Neuronal stem cell (in vitro differentiated cells): Measurements from ENCODE around the gene PBXIP1.

Source experiments
- DNase-seq: peaks from one replicate; pipeline ENCODE4 v3.0.0-alpha.2; 2013; ENCODE audit warnings: low spot score
- H2AFZ ChIP-seq: one replicate; pipeline ENCODE4 v1.6.1; 2013; ENCODE audit warnings: mild to moderate bottlenecking, low read length, inconsistent platforms
- H2AK5ac ChIP-seq: 2 replicates; pipeline ENCODE4 v1.6.1; 2013; ENCODE audit warnings: low read depth, mild to moderate bottlenecking, inconsistent platforms, low read length, moderate library complexity, mixed read lengths
- H2BK120ac ChIP-seq: 2 replicates; pipeline ENCODE4 v1.6.1; 2013; ENCODE audit warnings: low read depth, mild to moderate bottlenecking, inconsistent platforms, low read length, moderate library complexity, mixed read lengths
- H2BK12ac ChIP-seq: one replicate; pipeline ENCODE4 v1.6.1; 2013; ENCODE audit warnings: low read length, inconsistent platforms
- H2BK15ac ChIP-seq: 2 replicates; pipeline ENCODE4 v1.6.1; 2013; ENCODE audit warnings: mild to moderate bottlenecking, low read length, inconsistent platforms, mixed read lengths
- H2BK5ac ChIP-seq: one replicate; pipeline ENCODE4 v1.6.1; 2013; ENCODE audit warnings: inconsistent platforms, mild to moderate bottlenecking, low read length, moderate library complexity
- H3K14ac ChIP-seq: one replicate; pipeline ENCODE4 v1.6.1; 2013; ENCODE audit warnings: low read length, inconsistent platforms
- H3K18ac ChIP-seq: 2 replicates; pipeline ENCODE4 v1.6.1; 2013; ENCODE audit warnings: low read length, inconsistent platforms
- H3K23ac ChIP-seq: 2 replicates; pipeline ENCODE4 v1.6.1; 2013; ENCODE audit warnings: low read depth, mild to moderate bottlenecking, mixed read lengths, low read length, inconsistent platforms; ENCODE audit not compliant: poor library complexity
- H3K27ac ChIP-seq: replicated peaks from 3 replicates; pipeline ENCODE4 v1.5.1; 2013; ENCODE audit warnings: low read length, inconsistent platforms
- H3K27me3 ChIP-seq, 3 experiments: 2 replicates each; pipeline ENCODE4 v1.6.1; 2013; ENCODE audit warnings: low read length in 3 of 3, mild to moderate bottlenecking in 2 of 3, inconsistent platforms in 1 of 3, low read depth in 1 of 3, mixed read lengths in 1 of 3, moderate library complexity in 1 of 3; ENCODE audit not compliant: control insufficient read depth in 3 of 3, insufficient read depth in 3 of 3
- H3K36me3 ChIP-seq, 2 donors: replicated peaks in 1 of 2; 2 replicates each; pipeline ENCODE4 v1.6.1; 2013; ENCODE audit warnings: low read length in 2 of 2; ENCODE audit not compliant: control insufficient read depth in 2 of 2, insufficient read depth in 2 of 2
- H3K4ac ChIP-seq: 2 replicates; pipeline ENCODE4 v1.6.1; 2013; ENCODE audit warnings: inconsistent platforms, mild to moderate bottlenecking, low read length, moderate library complexity
- H3K4me1 ChIP-seq, 2 donors: 1 replicate in 1 of 2; 2 replicates in 1 of 2; pipeline ENCODE4 v1.6.1; 2013; ENCODE audit warnings: low read length in 2 of 2, low read depth in 1 of 2; ENCODE audit not compliant: control insufficient read depth in 2 of 2, insufficient read depth in 1 of 2
- H3K4me2 ChIP-seq: one replicate; pipeline ENCODE4 v1.6.1; 2013; ENCODE audit warnings: mild to moderate bottlenecking, low read length, inconsistent platforms; ENCODE audit not compliant: insufficient read depth, poor library complexity, severe bottlenecking
- H3K4me3 ChIP-seq, 2 donors: 2 replicates each; pipeline ENCODE4 v1.5.1; 2013; ENCODE audit warnings: low read length in 2 of 2, mild to moderate bottlenecking in 2 of 2, inconsistent platforms in 1 of 2, moderate library complexity in 1 of 2
- H3K79me1 ChIP-seq: one replicate; pipeline ENCODE4 v1.6.1; 2013; ENCODE audit warnings: low read depth, mild to moderate bottlenecking, inconsistent platforms, low read length, moderate library complexity
- H3K9ac ChIP-seq: one replicate; pipeline ENCODE4 v1.6.1; 2013; ENCODE audit warnings: mild to moderate bottlenecking, low read depth, low read length, inconsistent platforms; ENCODE audit not compliant: poor library complexity
- H3K9me3 ChIP-seq, 2 donors: replicated peaks in 1 of 2; 2 replicates each; pipeline versions ENCODE3 to v1.6.1; 2013; ENCODE audit warnings: low read length in 2 of 2, mild to moderate bottlenecking in 2 of 2, inconsistent platforms in 1 of 2, low read depth in 1 of 2, mixed read lengths in 1 of 2, moderate library complexity in 1 of 2; ENCODE audit not compliant: control insufficient read depth in 2 of 2, insufficient read depth in 1 of 2
- H4K8ac ChIP-seq: one replicate; pipeline ENCODE4 v1.6.1; 2013; ENCODE audit warnings: low read depth, mild to moderate bottlenecking, inconsistent platforms, low read length, moderate library complexity
- H4K91ac ChIP-seq: one replicate; pipeline ENCODE4 v1.6.1; 2013; ENCODE audit warnings: low read length, low read depth, mild to moderate bottlenecking, inconsistent platforms; ENCODE audit not compliant: poor library complexity
- WGBS, 2 donors: extraction: QIAGEN DNeasy Blood & Tissue Kit; methylation state at CpG; one replicate each; pipeline ENCODE4 v1.1.7; 2013; ENCODE audit warnings: missing lambda C conversion rate in 2 of 2, mixed read lengths in 1 of 2; ENCODE audit not compliant: insufficient read length in 2 of 2, insufficient replicate concordance in 1 of 2; ENCODE audit errors: extremely low coverage in 2 of 2; 5-methylcytosine and 5-hydroxymethylcytosine counted together

The PBXIP1 gene

DNA sequence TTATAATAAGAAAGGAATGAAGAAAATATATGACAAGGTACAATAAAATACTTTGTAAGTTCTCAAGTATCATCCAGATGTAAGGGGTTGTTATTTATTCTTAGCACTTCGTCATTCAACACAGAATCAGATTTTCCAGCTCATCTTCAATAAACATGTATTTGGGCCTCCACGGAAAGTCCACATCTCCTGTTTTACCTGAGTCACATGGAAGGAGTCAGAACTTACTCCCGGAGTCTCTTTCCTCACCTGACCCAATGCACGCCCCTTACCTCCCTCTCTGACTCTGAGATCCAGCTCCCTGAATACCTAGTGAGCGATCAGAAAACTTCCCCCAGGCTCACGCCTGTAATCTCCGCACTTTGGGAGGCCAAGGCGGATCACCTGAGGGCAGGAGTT is 17.9 kb downstream of the PBXIP1 start:
- Histone ChIP-seq H3K23ac (no peak overlapping the region), H2BK5ac (no peak overlapping the region), H4K91ac (no peak overlapping the region), H3K9me3 (peaks cover 0 to 2% of the 10 kb centered on the region in 2 donors), H3K27me3 (no peaks in the 10 kb centered on the region), H2AFZ (no peak overlapping the region), H4K8ac (no peak overlapping the region), H3K4me1 (peaks cover 25 to 33% of the 10 kb centered on the region in 2 donors), H2BK120ac (no peak overlapping the region), H2AK5ac (peak overlapping the region; percentile 44), H3K4me2 (no peak overlapping the region), H3K4ac (no peak overlapping the region), H3K4me3 (peak overlapping the region in 1 of 2 donors; percentile 61), H3K27ac (no peak overlapping the region), H3K36me3 (peaks cover 0 to 1% of the 10 kb centered on the region in 2 donors), H3K79me1 (no peaks in the 10 kb centered on the region), H2BK15ac (no peak overlapping the region), H3K9ac (no peak overlapping the region), H3K14ac (no peak overlapping the region), H3K18ac (peak overlapping the region; percentile 23), H2BK12ac (no peak overlapping the region)
- no CpG with 5 or more reads among the region's 8 CpGs for WGBS, 2 donors
- DNase-seq, result no peak

DNA sequence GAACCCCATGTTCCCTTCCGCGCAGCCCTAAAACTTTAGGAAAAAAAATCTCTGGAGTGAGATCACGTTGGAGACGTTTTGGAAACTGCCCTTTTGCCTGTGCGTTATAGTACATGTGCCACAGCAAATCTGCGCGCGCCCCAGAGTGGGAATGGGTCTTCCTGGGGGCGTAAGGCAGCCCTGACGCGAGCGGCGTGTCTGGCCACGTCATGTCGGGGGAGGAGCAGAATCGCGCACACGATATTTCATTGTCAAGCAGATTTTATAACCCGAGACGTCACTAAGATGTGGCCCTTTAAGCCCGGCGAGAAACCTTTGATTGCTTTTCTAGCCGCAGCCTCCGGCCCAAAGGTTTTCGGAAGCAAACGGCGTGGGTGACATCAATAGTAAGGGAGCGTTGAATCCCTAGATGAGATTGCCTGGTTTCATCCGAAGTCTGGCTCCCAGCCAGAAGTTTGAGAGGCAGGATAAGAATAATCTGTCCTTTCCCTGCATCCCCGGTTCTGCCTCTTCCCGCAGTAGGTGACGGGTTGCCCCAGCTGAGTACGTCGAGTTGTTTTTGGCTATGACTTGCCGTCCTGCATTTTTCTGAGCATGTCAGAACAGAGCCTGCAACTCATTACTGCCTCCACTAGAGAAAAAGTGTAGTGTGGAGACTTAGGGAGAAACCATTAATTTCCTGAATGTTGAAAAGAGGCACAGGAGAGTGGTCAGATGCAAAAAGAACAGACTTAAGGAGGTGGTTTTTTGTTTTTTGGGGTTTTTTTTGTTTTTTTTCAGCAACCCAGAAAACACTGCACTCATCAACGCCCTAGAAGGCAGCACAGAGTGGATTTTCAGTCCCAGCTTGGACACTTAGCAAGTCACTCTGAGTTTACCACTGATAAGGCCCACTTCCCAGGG is 18.6 kb downstream of the PBXIP1 start:
- Histone ChIP-seq H3K18ac (no peak overlapping the region), H2AK5ac (no peak overlapping the region), H3K4me3 (peak overlapping the region; percentile 61 to 79), H2BK5ac (peak overlapping the region; percentile 99), H3K4ac (no peak overlapping the region), H3K36me3 (peaks cover 0 to under 1% of the 10 kb centered on the region in 2 donors), H2BK120ac (peak overlapping the region; percentile 99), H2BK12ac (no peak overlapping the region), H2BK15ac (no peak overlapping the region), H4K8ac (no peak overlapping the region), H3K9me3 (peaks cover 0 to 2% of the 10 kb centered on the region in 2 donors), H3K27ac (peak overlapping the region; percentile 95), H3K79me1 (no peaks in the 10 kb centered on the region), H3K9ac (peak overlapping the region; percentile 14), H3K23ac (no peak overlapping the region), H3K14ac (no peak overlapping the region), H3K27me3 (no peaks in the 10 kb centered on the region), H4K91ac (no peak overlapping the region), H2AFZ (peak overlapping the region; percentile 85), H3K4me2 (peak overlapping the region; percentile 96), H3K4me1 (peaks cover 25 to 27% of the 10 kb centered on the region in 2 donors)
- DNase-seq, result peak; percentile 90
- no CpG with 5 or more reads among the region's 36 CpGs for WGBS, 2 donors

DNA sequence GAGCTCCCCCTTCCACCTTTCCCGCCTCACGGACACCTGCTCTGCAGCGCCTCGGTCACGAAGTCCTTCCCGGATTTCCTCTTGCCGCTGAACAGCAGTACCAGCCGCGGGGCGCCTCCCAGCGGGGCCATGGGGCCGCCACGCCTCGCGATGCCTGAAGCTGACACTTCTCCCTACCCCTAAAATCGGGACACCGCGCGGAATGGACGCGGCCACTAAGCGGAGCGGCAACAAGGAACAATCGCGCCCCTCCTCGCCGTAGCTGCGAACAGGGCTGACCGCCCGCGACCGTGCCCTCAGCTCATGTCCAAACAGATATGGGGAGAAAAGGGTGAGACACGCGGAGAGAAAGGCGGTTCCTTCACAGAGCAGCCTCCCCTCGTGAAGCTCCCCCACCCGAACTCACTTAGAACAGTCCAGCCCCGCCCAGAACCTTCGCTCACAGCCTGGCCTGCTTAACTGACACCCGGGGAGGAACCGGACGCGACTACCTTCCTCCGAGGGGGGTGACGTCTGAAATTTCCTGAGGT is 19.3 kb downstream of the PBXIP1 start, which contains the start of gene PMVK:
PMVK (minus strand) TSS at position 165 of the 530 bp plus-strand sequence; CDS start at position 131, 34 bp downstream.
- Histone ChIP-seq H3K79me1 (no peaks in the 10 kb centered on the region), H3K27me3 (no peaks in the 10 kb centered on the region), H3K4me1 (peaks cover 20 to 23% of the 10 kb centered on the region in 2 donors), H3K36me3 (peaks cover 0 to 6% of the 10 kb centered on the region in 2 donors), H3K4me3 (peak within 1 kb of the TSS; percentile 61 to 86), H4K8ac (peak within 1 kb of the TSS; percentile 94), H2AK5ac (peak within 1 kb of the TSS; percentile 72), H4K91ac (no peak within 1 kb of the TSS), H2AFZ (peak within 1 kb of the TSS; percentile 85), H2BK12ac (no peak within 1 kb of the TSS), H3K4me2 (peak within 1 kb of the TSS; percentile 96), H3K23ac (peak within 1 kb of the TSS; percentile 97), H2BK5ac (peak within 1 kb of the TSS; percentile 99), H2BK120ac (peak within 1 kb of the TSS; percentile 99), H2BK15ac (peak within 1 kb of the TSS; percentile 90), H3K4ac (no peak within 1 kb of the TSS), H3K27ac (peak within 1 kb of the TSS; percentile 95), H3K9me3 (peaks cover 0 to 2% of the 10 kb centered on the region in 2 donors), H3K14ac (peak within 1 kb of the TSS; percentile 92), H3K18ac (peak within 1 kb of the TSS; percentile 100), H3K9ac (peak within 1 kb of the TSS; percentile 97)
- WGBS, 2 donors, result no CpG with 5 or more reads among the region's 45 CpGs
- DNase-seq, result peak; percentile 96
